CD14-positive monocyte (primary cell): ENCODE data around the gene SLC1A7. TPM values are rescaled to one million over a fixed set of nuclear protein-coding genes. Genes with fewer than 3 reads are reported as not detected.
A peak's percentile ranks its signal among the peaks of the same experiment; 100 is the strongest.

Experiments used
- DNase-seq, 3 donors: peaks; one replicate each; pipeline ENCODE4 v3.0.0-alpha.2; 2011 to 2022
- H2AFZ ChIP-seq: 2 replicates; pipeline ENCODE4 v1.6.0; 2012; ENCODE audit warnings: mild to moderate bottlenecking, low read depth, low read length, inconsistent platforms; ENCODE audit not compliant: insufficient read depth, poor library complexity, severe bottlenecking
- H3K27ac ChIP-seq, 2 donors: 1 replicate in 1 of 2; 2 replicates in 1 of 2; pipeline ENCODE4 v1.5.1; 2012 to 2013; ENCODE audit warnings: low read length in 2 of 2, control low read depth in 1 of 2, inconsistent platforms in 1 of 2, low read depth in 1 of 2, mild to moderate bottlenecking in 1 of 2
- H3K27me3 ChIP-seq, 2 donors: one replicate each; pipeline versions ENCODE4 v1.6.0 to v1.6.1; 2011 to 2013; ENCODE audit warnings: low read length in 2 of 2; ENCODE audit not compliant: control insufficient read depth in 2 of 2, insufficient read depth in 2 of 2
- H3K36me3 ChIP-seq, 2 donors: replicated peaks in 1 of 2; 1 replicate in 1 of 2; 2 replicates in 1 of 2; pipeline versions ENCODE4 v1.5.1 to v1.6.1; 2012 to 2013; ENCODE audit warnings: low read length in 2 of 2, control low read depth in 1 of 2, inconsistent platforms in 1 of 2, mild to moderate bottlenecking in 1 of 2; ENCODE audit not compliant: insufficient read depth in 2 of 2, control insufficient read depth in 1 of 2
- H3K4me1 ChIP-seq, 2 donors: 1 replicate in 1 of 2; 2 replicates in 1 of 2; pipeline versions ENCODE4 v1.5.1 to v1.6.1; 2012 to 2013; ENCODE audit warnings: low read length in 2 of 2, control low read depth in 1 of 2, inconsistent platforms in 1 of 2, mild to moderate bottlenecking in 1 of 2, moderate library complexity in 1 of 2; ENCODE audit not compliant: insufficient read depth in 2 of 2, control insufficient read depth in 1 of 2
- H3K4me2 ChIP-seq: replicated peaks from 2 replicates; pipeline ENCODE3; 2012; ENCODE audit warnings: low read length, moderate library complexity, mild to moderate bottlenecking; ENCODE audit not compliant: poor library complexity, severe bottlenecking; ENCODE audit errors: extremely low read depth
- H3K4me3 ChIP-seq, 3 experiments: fragments of 200-600 bp in 1 of 3; sonication (generic) in 1 of 3; replicated peaks in 1 of 3; 1 replicate in 2 of 3; 2 replicates in 1 of 3; pipeline ENCODE4 v1.5.1; 2011 to 2013; ENCODE audit warnings: low read length in 3 of 3, mild to moderate bottlenecking in 3 of 3, control low read depth in 2 of 3, low read depth in 2 of 3, inconsistent platforms in 1 of 3, moderate library complexity in 1 of 3
- H3K79me2 ChIP-seq: 2 replicates; pipeline ENCODE4 v1.6.0; 2012; ENCODE audit warnings: mild to moderate bottlenecking, control low read depth, inconsistent platforms, low read length, moderate library complexity; ENCODE audit not compliant: insufficient read depth
- H3K9ac ChIP-seq: 2 replicates; pipeline ENCODE4 v1.6.0; 2017; ENCODE audit warnings: low read length, mild to moderate bottlenecking; ENCODE audit not compliant: insufficient read depth, poor library complexity, severe bottlenecking
- H3K9me3 ChIP-seq, 2 donors: replicated peaks in 1 of 2; 1 replicate in 1 of 2; 2 replicates in 1 of 2; pipeline versions ENCODE4 v1.5.1 to v1.6.1; 2012 to 2013; ENCODE audit warnings: low read length in 2 of 2, control low read depth in 1 of 2; ENCODE audit not compliant: control insufficient read depth in 1 of 2, insufficient read depth in 1 of 2
- H4K20me1 ChIP-seq: 2 replicates; pipeline ENCODE4 v1.6.0; 2012; ENCODE audit warnings: mild to moderate bottlenecking, low read length, control low read depth, moderate library complexity; ENCODE audit not compliant: insufficient read depth
- H3K27ac Mint-ChIP-seq, 7 donors: one replicate each; pipeline ENCODE4 v1.8.0; 2020; ENCODE audit warnings: mild to moderate bottlenecking in 7 of 7, mixed read lengths in 7 of 7, moderate library complexity in 6 of 7, inconsistent platforms in 2 of 7
- H3K27me3 Mint-ChIP-seq, 3 donors: one replicate each; pipeline ENCODE4 v1.8.0; 2021 to 2022; ENCODE audit warnings: low read depth in 3 of 3, mild to moderate bottlenecking in 3 of 3, mixed read lengths in 3 of 3, moderate library complexity in 3 of 3, inconsistent platforms in 1 of 3
- H3K36me3 Mint-ChIP-seq, 2 donors: one replicate each; pipeline ENCODE4 v1.8.0; 2020; ENCODE audit warnings: mixed read lengths in 2 of 2, inconsistent platforms in 1 of 2, mild to moderate bottlenecking in 1 of 2
- H3K4me1 Mint-ChIP-seq: one replicate; pipeline ENCODE4 v1.8.0; 2020; ENCODE audit warnings: mild to moderate bottlenecking, mixed read lengths
- H3K4me3 Mint-ChIP-seq, 2 donors: one replicate each; pipeline ENCODE4 v1.8.0; 2020; ENCODE audit warnings: mild to moderate bottlenecking in 2 of 2, mixed read lengths in 2 of 2, moderate library complexity in 1 of 2
- H3K9me3 Mint-ChIP-seq, 7 donors: one replicate each; pipeline ENCODE4 v1.8.0; 2020 to 2022; ENCODE audit warnings: mixed read lengths in 7 of 7, mild to moderate bottlenecking in 6 of 7, moderate library complexity in 6 of 7, inconsistent platforms in 2 of 7
- WGBS: methylation state at CpG from one replicate; pipeline ENCODE4 v1.1.5; 2013; ENCODE audit warnings: missing lambda C conversion rate; ENCODE audit not compliant: insufficient coverage; 5-methylcytosine and 5-hydroxymethylcytosine counted together
- intact Hi-C, 2 donors: fragments of 100-400 bp; cut with micrococcal nuclease; formaldehyde crosslinking; loops; one replicate each; pipeline versions ENCODE4 v1.15.0 to v1.15.1; 2023
- polyA plus RNA-seq, 3 donors: library from polyadenylated mRNA; depleted of rRNA in 1 of 3; unstranded in 2 of 3; stranded (reverse) in 1 of 3; fragments of 300-500 nt in 2 of 3; fragments of >200 nt in 1 of 3; fragmentation: Illumina TruSeq in 2 of 3; gene quantifications; 1 replicate in 2 of 3; 2 replicates in 1 of 3; pipeline ENCODE4 v1.2.3, GENCODE V29; 2012 to 2021
- TF ChIP-seq, protein P1 (sequence below): fragments of 200-600 bp; IDR thresholded peaks from one replicate; pipeline ENCODE4 v1.8.0; 2022; ENCODE audit warnings: antibody characterized with exemption, mild to moderate bottlenecking

Gene SLC1A7
- polyA plus RNA-seq, 3 donors: not detected

DNA sequence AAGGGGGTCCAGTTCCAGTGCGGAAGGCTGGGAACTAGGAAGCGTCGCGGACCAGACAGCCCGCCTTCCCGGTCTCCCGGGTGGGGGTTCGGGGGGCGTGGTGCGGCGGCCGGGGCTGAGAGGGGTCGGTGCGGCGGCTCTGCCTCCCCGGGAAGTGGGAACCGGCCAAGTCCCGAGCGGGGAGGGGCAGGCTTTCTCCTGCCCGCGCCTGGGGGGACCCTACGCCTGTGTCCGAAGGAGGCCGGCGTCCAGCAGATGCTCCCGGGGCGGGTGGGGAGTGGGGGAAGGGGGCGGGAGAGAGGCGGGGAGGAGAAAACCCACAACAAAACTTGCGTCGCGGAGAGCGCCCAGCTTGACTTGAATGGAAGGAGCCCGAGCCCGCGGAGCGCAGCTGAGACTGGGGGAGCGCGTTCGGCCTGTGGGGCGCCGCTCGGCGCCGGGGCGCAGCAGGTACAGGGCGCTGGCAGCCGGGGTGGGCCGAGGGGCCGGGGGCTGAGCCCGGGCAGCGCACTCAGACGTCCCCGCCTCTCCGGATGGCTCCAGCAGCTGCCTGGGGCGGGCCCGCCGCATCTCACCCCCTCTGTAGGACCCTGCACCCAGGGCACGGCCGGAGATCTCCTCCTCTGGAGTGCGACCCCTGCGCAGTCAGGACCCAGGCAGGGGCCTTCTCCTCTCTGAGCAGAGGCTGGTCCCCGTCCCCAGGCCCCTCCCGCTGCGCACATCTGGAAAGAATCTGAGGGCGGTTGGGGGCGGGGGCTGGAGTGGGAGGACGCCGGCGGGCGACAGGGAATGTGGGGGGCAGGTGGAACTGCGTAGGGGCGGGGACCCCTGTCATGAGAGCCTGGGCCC, 80.4 kb downstream of the SLC1A7 start, which contains the start of gene PODN:
PODN (plus strand) TSS at position 355 of the 849 bp plus-strand sequence. CDS start 7,643 bp downstream, outside the sequence.
- no peak within 1 kb of the TSS for H3K27ac ChIP-seq
- H3K79me2 ChIP-seq: no peaks in the 10 kb centered on the region
- peaks cover 0 to 3% of the 10 kb centered on the region in 2 donors for H3K4me1 ChIP-seq
- H3K27ac Mint-ChIP-seq: no peak within 1 kb of the TSS
- no peaks in the 10 kb centered on the region for H4K20me1 ChIP-seq
- no peaks in the 10 kb centered on the region for H3K36me3 ChIP-seq
- H2AFZ ChIP-seq: no peak within 1 kb of the TSS
- H3K9me3 ChIP-seq: peaks cover 0 to 13% of the 10 kb centered on the region in 2 donors
- peaks cover 0 to 7% (median 2%) of the 10 kb centered on the region in 7 donors for H3K9me3 Mint-ChIP-seq
- no peaks in the 10 kb centered on the region for H3K36me3 Mint-ChIP-seq
- peaks cover 42 to 69% (median 49%) of the 10 kb centered on the region in 3 donors for H3K27me3 Mint-ChIP-seq
- intact Hi-C loops: no loop called here
- DNase-seq: no peak
- no peak within 1 kb of the TSS for H3K9ac ChIP-seq
- peaks cover 6% of the 10 kb centered on the region for H3K4me1 Mint-ChIP-seq
- under 1% methylated on average over 53 of the region's 73 CpGs for WGBS
- peak within 1 kb of the TSS in 1 of 3 experiments; percentile 30 for H3K4me3 ChIP-seq
- H3K27me3 ChIP-seq: peaks cover 42 to 54% of the 10 kb centered on the region in 2 donors
- TF ChIP-seq, protein P1, sequence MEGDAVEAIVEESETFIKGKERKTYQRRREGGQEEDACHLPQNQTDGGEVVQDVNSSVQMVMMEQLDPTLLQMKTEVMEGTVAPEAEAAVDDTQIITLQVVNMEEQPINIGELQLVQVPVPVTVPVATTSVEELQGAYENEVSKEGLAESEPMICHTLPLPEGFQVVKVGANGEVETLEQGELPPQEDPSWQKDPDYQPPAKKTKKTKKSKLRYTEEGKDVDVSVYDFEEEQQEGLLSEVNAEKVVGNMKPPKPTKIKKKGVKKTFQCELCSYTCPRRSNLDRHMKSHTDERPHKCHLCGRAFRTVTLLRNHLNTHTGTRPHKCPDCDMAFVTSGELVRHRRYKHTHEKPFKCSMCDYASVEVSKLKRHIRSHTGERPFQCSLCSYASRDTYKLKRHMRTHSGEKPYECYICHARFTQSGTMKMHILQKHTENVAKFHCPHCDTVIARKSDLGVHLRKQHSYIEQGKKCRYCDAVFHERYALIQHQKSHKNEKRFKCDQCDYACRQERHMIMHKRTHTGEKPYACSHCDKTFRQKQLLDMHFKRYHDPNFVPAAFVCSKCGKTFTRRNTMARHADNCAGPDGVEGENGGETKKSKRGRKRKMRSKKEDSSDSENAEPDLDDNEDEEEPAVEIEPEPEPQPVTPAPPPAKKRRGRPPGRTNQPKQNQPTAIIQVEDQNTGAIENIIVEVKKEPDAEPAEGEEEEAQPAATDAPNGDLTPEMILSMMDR: no peak
- peak within 1 kb of the TSS; percentile 21 for H3K4me2 ChIP-seq
- peak within 1 kb of the TSS; percentile 31 to 75 for H3K4me3 Mint-ChIP-seq

DNA sequence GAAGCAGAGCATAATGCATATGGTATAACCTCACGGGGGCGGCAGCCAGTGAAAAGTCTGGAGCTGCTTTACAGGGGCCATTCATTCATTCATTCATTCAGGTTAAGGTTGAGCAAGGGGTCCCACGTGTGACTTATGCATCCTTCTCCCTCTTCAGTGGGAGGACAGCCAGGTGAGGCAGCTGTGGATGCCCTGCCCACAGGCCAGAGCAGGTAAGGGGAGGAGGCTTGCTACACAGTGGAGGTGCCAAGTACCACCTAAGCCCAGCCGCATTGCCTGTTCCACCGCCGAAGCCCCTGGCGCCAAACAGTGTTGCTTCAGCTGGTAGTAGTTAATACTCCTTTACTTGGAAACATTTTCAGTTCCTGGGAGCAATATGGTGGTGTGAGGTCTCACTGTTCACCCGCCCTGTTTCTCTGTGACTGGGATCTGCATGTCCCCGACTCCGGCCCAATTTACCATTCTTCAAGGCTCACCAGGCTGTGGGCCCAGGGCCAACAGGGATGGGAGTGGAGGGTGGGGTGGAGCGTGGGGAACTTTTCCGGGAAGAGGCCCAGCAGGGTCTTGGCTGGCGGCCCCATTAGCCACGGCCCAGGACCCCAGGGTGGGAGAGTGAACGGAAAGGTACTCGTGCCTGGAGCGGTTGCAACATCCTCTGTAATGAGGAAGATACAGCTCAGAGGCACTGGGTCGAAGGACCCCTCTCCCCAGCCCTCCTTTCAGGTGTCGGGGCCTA, 81.1 kb downstream of the SLC1A7 start:
- TF ChIP-seq, protein P1: no peak
- 55% methylated on average over 14 of the region's 19 CpGs for WGBS
- no peak overlapping the region for H3K9ac ChIP-seq
- Mint-ChIP-seq H3K36me3 (no peaks in the 10 kb centered on the region), H3K27me3 (peaks cover 42 to 72% (median 49%) of the 10 kb centered on the region in 3 donors), H3K9me3 (peaks cover 0 to 7% (median 2%) of the 10 kb centered on the region in 7 donors), H3K4me3 (peak overlapping the region; percentile 31 to 75), H3K4me1 (peaks cover 6% of the 10 kb centered on the region), H3K27ac (no peak overlapping the region)
- peaks cover 44 to 54% of the 10 kb centered on the region in 2 donors for H3K27me3 ChIP-seq
- H3K4me3 ChIP-seq: no peak overlapping the region
- no peak for DNase-seq
- peak overlapping the region; percentile 21 for H3K4me2 ChIP-seq
- H4K20me1 ChIP-seq: no peaks in the 10 kb centered on the region
- peaks cover 0 to 3% of the 10 kb centered on the region in 2 donors for H3K4me1 ChIP-seq
- no peak overlapping the region for H3K27ac ChIP-seq
- H2AFZ ChIP-seq: no peak overlapping the region
- H3K9me3 ChIP-seq: peaks cover 0 to 13% of the 10 kb centered on the region in 2 donors
- intact Hi-C loops: no loop called here
- H3K36me3 ChIP-seq: no peaks in the 10 kb centered on the region
- H3K79me2 ChIP-seq: no peaks in the 10 kb centered on the region
